Measurements from ENCODE around the gene CD99.

DNA sequence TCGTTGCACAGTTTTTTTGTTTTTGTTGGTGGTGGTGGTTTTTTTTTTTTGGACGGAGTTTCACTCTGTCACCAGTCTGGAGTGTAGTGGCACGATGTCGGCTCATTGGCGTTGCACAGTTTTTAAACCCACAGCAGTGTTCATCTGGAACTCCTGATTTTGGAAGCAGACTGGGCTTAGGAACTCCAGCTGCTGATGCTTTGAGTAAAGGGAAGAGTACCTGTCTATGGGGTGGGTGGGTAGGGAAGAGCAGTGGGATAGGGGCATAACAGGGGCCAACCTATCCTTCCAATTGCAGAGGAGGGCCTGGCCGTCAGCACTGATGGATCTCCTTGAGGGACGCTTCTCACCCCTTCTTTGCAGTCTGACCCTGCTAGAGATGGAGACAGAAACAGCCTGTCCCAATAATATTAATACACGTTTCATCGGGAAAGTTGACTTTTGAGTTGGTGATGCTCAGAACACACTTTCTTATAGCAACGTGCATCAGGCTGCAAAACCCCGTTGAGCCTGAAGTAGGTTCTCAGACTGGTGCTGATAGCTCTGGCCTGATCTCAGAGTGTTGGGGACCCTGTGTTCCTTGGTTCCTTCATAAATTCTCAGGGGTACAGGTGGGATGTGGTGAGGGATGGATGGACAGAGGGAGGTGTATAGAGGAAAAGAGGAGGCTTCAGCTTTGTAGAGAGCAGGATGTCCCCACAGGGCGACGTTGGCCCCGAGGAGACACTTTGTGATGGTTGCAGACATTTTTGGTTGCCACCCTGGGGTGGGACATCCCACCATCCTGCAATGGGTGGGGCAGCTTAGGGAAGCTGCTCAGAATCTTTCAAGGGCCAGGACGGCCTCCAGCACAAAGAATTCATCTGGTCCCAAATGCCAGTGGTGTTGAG lies 2.3 kb downstream of the CD99 start:
- TF ChIP-seq, protein P1, sequence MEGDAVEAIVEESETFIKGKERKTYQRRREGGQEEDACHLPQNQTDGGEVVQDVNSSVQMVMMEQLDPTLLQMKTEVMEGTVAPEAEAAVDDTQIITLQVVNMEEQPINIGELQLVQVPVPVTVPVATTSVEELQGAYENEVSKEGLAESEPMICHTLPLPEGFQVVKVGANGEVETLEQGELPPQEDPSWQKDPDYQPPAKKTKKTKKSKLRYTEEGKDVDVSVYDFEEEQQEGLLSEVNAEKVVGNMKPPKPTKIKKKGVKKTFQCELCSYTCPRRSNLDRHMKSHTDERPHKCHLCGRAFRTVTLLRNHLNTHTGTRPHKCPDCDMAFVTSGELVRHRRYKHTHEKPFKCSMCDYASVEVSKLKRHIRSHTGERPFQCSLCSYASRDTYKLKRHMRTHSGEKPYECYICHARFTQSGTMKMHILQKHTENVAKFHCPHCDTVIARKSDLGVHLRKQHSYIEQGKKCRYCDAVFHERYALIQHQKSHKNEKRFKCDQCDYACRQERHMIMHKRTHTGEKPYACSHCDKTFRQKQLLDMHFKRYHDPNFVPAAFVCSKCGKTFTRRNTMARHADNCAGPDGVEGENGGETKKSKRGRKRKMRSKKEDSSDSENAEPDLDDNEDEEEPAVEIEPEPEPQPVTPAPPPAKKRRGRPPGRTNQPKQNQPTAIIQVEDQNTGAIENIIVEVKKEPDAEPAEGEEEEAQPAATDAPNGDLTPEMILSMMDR (IDR thresholded peaks at IDR 0.05), result no peak
- no peak for TF ChIP-seq POLR2A (IDR thresholded peaks at IDR 0.05)
- TF ChIP-seq EP300 (IDR thresholded peaks at IDR 0.05), result no peak
- TF ChIP-seq POLR2AphosphoS5 (IDR thresholded peaks at IDR 0.05), result no peak
